H1 (cell line): ENCODE measurements around the gene HFE. TPM values are rescaled to one million over a fixed set of nuclear protein-coding genes. Genes with fewer than 3 reads are reported as not detected.

Experiments
- CTCF ChIA-PET: fragments of 300-600 bp; sonication (Branson Sonifier 250); formaldehyde crosslinking; loops from one replicate; lab custom pipeline; 2021; ENCODE audit not compliant: partially characterized antibody; lab: Charles Lee
- POLR2A ChIA-PET: fragments of 300-600 bp; sonication (Branson Sonifier 250); formaldehyde crosslinking; loops from one replicate; lab custom pipeline; 2021; ENCODE audit warnings: inconsistent platforms; ENCODE audit not compliant: partially characterized antibody; lab: Charles Lee
- DNase-seq, 2 experiments: peaks; one replicate each; pipeline versions ENCODE4 v3.0.0 to v3.0.0-alpha.2; 2010 to 2022; ENCODE audit warnings: low spot score in 2 of 2, low read depth in 1 of 2, mixed read lengths in 1 of 2
- FAIRE-seq: peaks from 2 replicates; lab custom pipeline; 2011; peaks lifted over from hg19 to GRCh38; lab: Jason Lieb, UNC
- H2AFZ ChIP-seq: 2 replicates; pipeline ENCODE4 v1.8.1; 2012; ENCODE audit warnings: low read length, inconsistent platforms
- H2AK5ac ChIP-seq: 2 replicates; pipeline ENCODE4 v1.6.1; 2013; ENCODE audit warnings: low read depth, low read length
- H2BK120ac ChIP-seq: replicated peaks from 2 replicates; pipeline ENCODE3; 2013; ENCODE audit warnings: low read depth, low read length, inconsistent platforms
- H2BK12ac ChIP-seq: 2 replicates; pipeline ENCODE4 v1.6.1; 2013; ENCODE audit warnings: low read depth, low read length
- H2BK15ac ChIP-seq: 2 replicates; pipeline ENCODE4 v1.6.1; 2013; ENCODE audit warnings: low read length
- H2BK20ac ChIP-seq: 2 replicates; pipeline ENCODE4 v1.6.1; 2013; ENCODE audit warnings: low read length
- H2BK5ac ChIP-seq: 2 replicates; pipeline ENCODE4 v1.6.1; 2013; ENCODE audit warnings: low read depth, low read length
- H3K14ac ChIP-seq: 2 replicates; pipeline ENCODE4 v1.6.1; 2013; ENCODE audit warnings: inconsistent platforms; ENCODE audit not compliant: insufficient read length
- H3K18ac ChIP-seq: 2 replicates; pipeline ENCODE4 v1.6.1; 2013; ENCODE audit warnings: low read length; ENCODE audit errors: extremely low read depth
- H3K23ac ChIP-seq: 2 replicates; pipeline ENCODE4 v1.6.1; 2013; ENCODE audit warnings: inconsistent platforms; ENCODE audit not compliant: insufficient read length
- H3K23me2 ChIP-seq: 2 replicates; pipeline ENCODE4 v1.6.1; 2013; ENCODE audit warnings: low read depth, low read length
- H3K27ac ChIP-seq: 2 replicates; pipeline ENCODE4 v1.6.1; 2011; ENCODE audit warnings: low read depth, low read length, inconsistent platforms
- H3K27me3 ChIP-seq, 4 experiments: replicated peaks in 1 of 4; 1 replicate in 1 of 4; 2 replicates in 3 of 4; pipeline versions ENCODE4 v1.6.1 to v1.8.1; 2011 to 2013; ENCODE audit warnings: low read length in 3 of 4, mild to moderate bottlenecking in 3 of 4, inconsistent platforms in 2 of 4, mixed read lengths in 2 of 4, moderate library complexity in 1 of 4; ENCODE audit not compliant: control insufficient read depth in 3 of 4, insufficient read depth in 3 of 4; ENCODE audit errors: extremely low read depth in 1 of 4
- H3K36me3 ChIP-seq, 4 experiments: 2 replicates each; pipeline versions ENCODE4 v1.6.1 to v1.8.1; 2011 to 2013; ENCODE audit warnings: mild to moderate bottlenecking in 4 of 4, low read length in 3 of 4, moderate library complexity in 2 of 4, control low read depth in 1 of 4, inconsistent platforms in 1 of 4; ENCODE audit not compliant: insufficient read depth in 4 of 4, control insufficient read depth in 2 of 4
- H3K4ac ChIP-seq: replicated peaks from 2 replicates; pipeline ENCODE3; 2013; ENCODE audit warnings: low read length, low read depth, mixed read lengths, inconsistent platforms; ENCODE audit not compliant: insufficient read length
- H3K4me1 ChIP-seq, 4 experiments: replicated peaks in 1 of 4; 1 replicate in 1 of 4; 2 replicates in 3 of 4; pipeline versions ENCODE4 v1.6.1 to v1.8.1; 2011 to 2013; ENCODE audit warnings: low read length in 3 of 4, inconsistent platforms in 2 of 4, mixed read lengths in 1 of 4; ENCODE audit not compliant: insufficient read depth in 4 of 4, control insufficient read depth in 3 of 4
- H3K4me2 ChIP-seq, 2 experiments: 2 replicates each; pipeline versions ENCODE4 v1.6.1 to v1.8.1; 2011 to 2013; ENCODE audit warnings: low read depth in 2 of 2, low read length in 2 of 2, control low read depth in 1 of 2, inconsistent platforms in 1 of 2, mild to moderate bottlenecking in 1 of 2; ENCODE audit not compliant: insufficient read depth in 1 of 2
- H3K4me3 ChIP-seq, 4 experiments: fragments of 200-600, 300-600 bp in 1 of 4; sonication (generic), shearing (Covaris generic), sonication (Bioruptor Twin) in 1 of 4; 2 replicates each; pipeline versions ENCODE4 v1.5.1 to v1.8.1; 2011 to 2016; ENCODE audit warnings: low read length in 4 of 4, low read depth in 3 of 4, control low read depth in 2 of 4, inconsistent platforms in 2 of 4, mild to moderate bottlenecking in 2 of 4, mixed read lengths in 1 of 4, moderate library complexity in 1 of 4; ENCODE audit not compliant: insufficient read depth in 2 of 4; ENCODE audit errors: extremely low read depth in 1 of 4
- H3K56ac ChIP-seq: replicated peaks from 2 replicates; pipeline ENCODE3; 2013; ENCODE audit warnings: low read depth, mild to moderate bottlenecking, mixed read lengths, low read length, inconsistent platforms; ENCODE audit not compliant: insufficient read length
- H3K79me1 ChIP-seq: 2 replicates; pipeline ENCODE4 v1.6.1; 2013; ENCODE audit warnings: low read depth, low read length, control low read depth
- H3K79me2 ChIP-seq, 2 experiments: 2 replicates each; pipeline versions ENCODE4 v1.6.1 to v1.8.1; 2012 to 2013; ENCODE audit warnings: low read length in 2 of 2, mild to moderate bottlenecking in 2 of 2, inconsistent platforms in 1 of 2; ENCODE audit not compliant: insufficient read depth in 2 of 2, control insufficient read depth in 1 of 2
- H3K9ac ChIP-seq, 4 experiments: replicated peaks in 1 of 4; 1 replicate in 1 of 4; 2 replicates in 3 of 4; pipeline versions ENCODE4 v1.6.1 to v1.8.1; 2011 to 2013; ENCODE audit warnings: low read depth in 3 of 4, low read length in 3 of 4, control low read depth in 2 of 4, mild to moderate bottlenecking in 2 of 4, moderate library complexity in 2 of 4, inconsistent platforms in 1 of 4; ENCODE audit errors: extremely low read depth in 1 of 4
- H3K9me3 ChIP-seq, 2 experiments: 2 replicates each; pipeline versions ENCODE4 v1.6.1 to v1.8.1; 2012 to 2013; ENCODE audit warnings: mild to moderate bottlenecking in 2 of 2, moderate library complexity in 2 of 2, control low read depth in 1 of 2, inconsistent platforms in 1 of 2, low read depth in 1 of 2, low read length in 1 of 2, mixed read lengths in 1 of 2; ENCODE audit not compliant: insufficient read depth in 2 of 2
- H4K20me1 ChIP-seq, 2 experiments: replicated peaks in 1 of 2; 2 replicates each; pipeline versions ENCODE3 to v1.8.1; 2011 to 2013; ENCODE audit warnings: inconsistent platforms in 2 of 2, low read length in 2 of 2, mild to moderate bottlenecking in 1 of 2; ENCODE audit not compliant: insufficient read depth in 2 of 2, control insufficient read depth in 1 of 2
- H4K5ac ChIP-seq: 2 replicates; pipeline ENCODE4 v1.6.1; 2013; ENCODE audit warnings: low read length, low read depth, mixed read lengths, inconsistent platforms; ENCODE audit not compliant: insufficient read length
- H4K8ac ChIP-seq: 2 replicates; pipeline ENCODE4 v1.8.0; 2013; ENCODE audit warnings: mild to moderate bottlenecking, moderate library complexity, low read length, inconsistent platforms; ENCODE audit not compliant: insufficient read depth; ENCODE audit errors: extremely low read depth
- H4K91ac ChIP-seq: replicated peaks from 2 replicates; pipeline ENCODE3; 2013; ENCODE audit warnings: low read length, mixed read lengths, inconsistent platforms; ENCODE audit not compliant: insufficient read length
- NRF1 ChIP-seq: IDR thresholded peaks from 2 replicates; pipeline ENCODE4 v1.6.1; 2011; ENCODE audit warnings: mild to moderate bottlenecking, low read depth, low read length, improper control_type of control experiment
- polyA plus RNA-seq, 7 experiments: library from polyadenylated mRNA; depleted of rRNA in 3 of 7; stranded (reverse) in 5 of 7; unstranded in 2 of 7; fragments of >200 nt in 5 of 7; fragments of 200-250 nt in 2 of 7; gene quantifications; 1 replicate in 5 of 7; 2 replicates in 1 of 7; 4 replicates in 1 of 7; pipeline versions ENCODE4 v1.2.1 to v1.2.3, GENCODE V29; 2011 to 2013; ENCODE audit warnings: missing spikeins in 2 of 7, mixed read lengths in 2 of 7
- total RNA-seq: library from RNA; stranded (reverse); fragmentation: NEBNext Ultra II Directional; extraction: Animal tissue kit (Norgen Biotek cat#: 25700); gene quantifications from 2 replicates; pipeline ENCODE4 v1.2.1, GENCODE V29; 2021

Gene HFE
- total and polyA plus RNA-seq, 2 of the 8 experiments (the other 6 are each of a cell fraction or from before 2014, with no cell fraction given): 1.6 to 2.0 TPM

- no peak overlapping the region for H4K91ac ChIP-seq
- FAIRE-seq: no peak
- no peak overlapping the region for H2AK5ac ChIP-seq
- H3K79me2 ChIP-seq: no peaks in the 10 kb centered on the region
- no peak overlapping the region for H3K27ac ChIP-seq
- no peak overlapping the region for H4K8ac ChIP-seq
- H2BK5ac ChIP-seq: no peak overlapping the region
- no peak overlapping the region for H4K5ac ChIP-seq
- no peaks in the 10 kb centered on the region for H3K9me3 ChIP-seq
- H3K9ac ChIP-seq: no peak overlapping the region
- ChIA-PET POLR2A (interaction anchor here (1.6 to 17.3 kb wide), 3 partner anchors 11 to 110 kb away, joined by 3 to 1244 read pairs (median 124); a partner anchor contains a TSS), CTCF (no interaction called here)
- H3K27me3 ChIP-seq: no peaks in the 10 kb centered on the region
- H3K36me3 ChIP-seq: 0 out of 8 replicates have a peak, but pooled peaks cover 0 to 3% (median 0%) of the 10 kb centered on the region in 4 experiments
- no peak overlapping the region for H2BK120ac ChIP-seq
- no peak overlapping the region for H3K14ac ChIP-seq
- no peak for DNase-seq
- no peak overlapping the region for H2BK12ac ChIP-seq
- H3K4ac ChIP-seq: no peak overlapping the region
- H3K18ac ChIP-seq: no peak overlapping the region
- no peak overlapping the region for H2BK20ac ChIP-seq
- no peaks in the 10 kb centered on the region for H3K23me2 ChIP-seq
- H3K23ac ChIP-seq: no peak overlapping the region
- no peak overlapping the region for H2AFZ ChIP-seq
- H3K4me2 ChIP-seq: no peak overlapping the region
- H3K56ac ChIP-seq: no peak overlapping the region
- no peak overlapping the region for H3K4me3 ChIP-seq
- H3K79me1 ChIP-seq: no peaks in the 10 kb centered on the region
- H2BK15ac ChIP-seq: no peak overlapping the region
- H3K4me1 ChIP-seq: no peaks in the 10 kb centered on the region
- no peaks in the 10 kb centered on the region for H4K20me1 ChIP-seq
- no peak for TF ChIP-seq NRF1
These were observed 49.1 kb downstream of the HFE start for GRCh38 chr6:26136321-26136720.
